Measurements from ENCODE around the gene TTLL11.

DNA sequence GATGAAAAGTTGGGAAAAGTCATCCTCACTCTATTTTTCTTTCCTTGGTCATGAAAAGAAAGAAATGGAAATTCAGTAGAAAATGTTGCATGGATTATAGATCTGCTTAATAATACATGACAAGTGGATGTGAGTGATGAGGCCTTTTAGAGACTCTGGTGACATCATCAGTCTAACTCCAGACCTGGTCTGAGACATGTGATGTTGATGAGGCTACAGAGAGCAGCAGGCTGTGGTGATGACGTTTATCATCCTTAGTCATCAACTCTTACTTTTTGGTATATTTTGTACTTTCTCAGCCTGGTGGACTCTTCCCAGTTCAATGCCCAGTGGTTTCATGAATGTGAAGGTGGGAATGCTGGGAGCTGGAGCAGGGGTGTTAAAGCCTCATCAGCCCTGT is 116.4 kb downstream of the TTLL11 start:
- TF ChIP-seq, protein P1, sequence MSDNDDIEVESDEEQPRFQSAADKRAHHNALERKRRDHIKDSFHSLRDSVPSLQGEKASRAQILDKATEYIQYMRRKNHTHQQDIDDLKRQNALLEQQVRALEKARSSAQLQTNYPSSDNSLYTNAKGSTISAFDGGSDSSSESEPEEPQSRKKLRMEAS (IDR thresholded peaks at IDR 0.05), result no peak
- TF ChIP-seq, protein P2, sequence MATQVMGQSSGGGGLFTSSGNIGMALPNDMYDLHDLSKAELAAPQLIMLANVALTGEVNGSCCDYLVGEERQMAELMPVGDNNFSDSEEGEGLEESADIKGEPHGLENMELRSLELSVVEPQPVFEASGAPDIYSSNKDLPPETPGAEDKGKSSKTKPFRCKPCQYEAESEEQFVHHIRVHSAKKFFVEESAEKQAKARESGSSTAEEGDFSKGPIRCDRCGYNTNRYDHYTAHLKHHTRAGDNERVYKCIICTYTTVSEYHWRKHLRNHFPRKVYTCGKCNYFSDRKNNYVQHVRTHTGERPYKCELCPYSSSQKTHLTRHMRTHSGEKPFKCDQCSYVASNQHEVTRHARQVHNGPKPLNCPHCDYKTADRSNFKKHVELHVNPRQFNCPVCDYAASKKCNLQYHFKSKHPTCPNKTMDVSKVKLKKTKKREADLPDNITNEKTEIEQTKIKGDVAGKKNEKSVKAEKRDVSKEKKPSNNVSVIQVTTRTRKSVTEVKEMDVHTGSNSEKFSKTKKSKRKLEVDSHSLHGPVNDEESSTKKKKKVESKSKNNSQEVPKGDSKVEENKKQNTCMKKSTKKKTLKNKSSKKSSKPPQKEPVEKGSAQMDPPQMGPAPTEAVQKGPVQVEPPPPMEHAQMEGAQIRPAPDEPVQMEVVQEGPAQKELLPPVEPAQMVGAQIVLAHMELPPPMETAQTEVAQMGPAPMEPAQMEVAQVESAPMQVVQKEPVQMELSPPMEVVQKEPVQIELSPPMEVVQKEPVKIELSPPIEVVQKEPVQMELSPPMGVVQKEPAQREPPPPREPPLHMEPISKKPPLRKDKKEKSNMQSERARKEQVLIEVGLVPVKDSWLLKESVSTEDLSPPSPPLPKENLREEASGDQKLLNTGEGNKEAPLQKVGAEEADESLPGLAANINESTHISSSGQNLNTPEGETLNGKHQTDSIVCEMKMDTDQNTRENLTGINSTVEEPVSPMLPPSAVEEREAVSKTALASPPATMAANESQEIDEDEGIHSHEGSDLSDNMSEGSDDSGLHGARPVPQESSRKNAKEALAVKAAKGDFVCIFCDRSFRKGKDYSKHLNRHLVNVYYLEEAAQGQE (IDR thresholded peaks at IDR 0.05; ENCODE audit: low read depth), result no peak
- TF ChIP-seq CEBPB (IDR thresholded peaks at IDR 0.05) (no peak), CREB1 (IDR thresholded peaks at IDR 0.05; ENCODE audit: low read depth) (no peak), EP300 (IDR thresholded peaks at IDR 0.05; ENCODE audit: borderline replicate concordance) (no peak), TAF1 (IDR thresholded peaks at IDR 0.05; ENCODE audit: low read depth) (no peak), EGR1 (IDR thresholded peaks at IDR 0.05) (no peak), TEAD4 (IDR thresholded peaks at IDR 0.05) (no peak), RAD21 (IDR thresholded peaks at IDR 0.05; ENCODE audit: low read depth) (no peak), ZBTB7A (IDR thresholded peaks at IDR 0.05; ENCODE audit: low read depth) (no peak), YY1 (IDR thresholded peaks at IDR 0.05; ENCODE audit: low read depth) (no peak), FOXM1 (IDR thresholded peaks at IDR 0.05; ENCODE audit: borderline replicate concordance, low read depth) (no peak)

Measured in Ishikawa (cell line).